HG03354 (cell line): ENCODE data around the gene OOSP3.
"Not testable (repeated sequence)": the region's sequence is repeated elsewhere in the genome, so short reads cannot be mapped to it uniquely, and the experiment has no call there.

Source experiments
- ATAC-seq: cut with Tn5 transposase; IDR thresholded peaks from one replicate; pipeline ENCODE4 v1.9.1; 2021; ENCODE audit warnings: mild to moderate bottlenecking; ENCODE audit not compliant: unreplicated experiment, poor library complexity, severe bottlenecking

Gene OOSP3

GRCh38 chr11:59878575-59878974 lies at the start of gene OOSP3:
OOSP3 (plus strand) TSS chr11:59878782; CDS start chr11:59878809, 27 bp downstream.
- no peak for ATAC-seq

- no peak for ATAC-seq
These were observed 49.2 kb upstream of the OOSP3 start for GRCh38 chr11:59829358-59829757.

GRCh38 chr11:59833602-59834001 lies 45.0 kb upstream of the OOSP3 start:
- ATAC-seq: no peak

GRCh38 chr11:59839615-59840014 lies 39.0 kb upstream of the OOSP3 start:
- ATAC-seq: no peak

GRCh38 chr11:59841514-59841913 lies 37.1 kb upstream of the OOSP3 start:
- ATAC-seq: peak; percentile 75

GRCh38 chr11:59842316-59842715 lies 36.3 kb upstream of the OOSP3 start:
- ATAC-seq: no peak

GRCh38 chr11:59845399-59845798 lies 33.2 kb upstream of the OOSP3 start, which contains the start of gene CBLIF:
CBLIF (minus strand) TSS chr11:59845499; CDS start chr11:59845453, 46 bp downstream.
- ATAC-seq: no peak

GRCh38 chr11:59846556-59846955 lies 32.0 kb upstream of the OOSP3 start:
- no peak for ATAC-seq

GRCh38 chr11:59847626-59848025 lies 31.0 kb upstream of the OOSP3 start:
- no peak for ATAC-seq

- not testable (repeated sequence) for ATAC-seq
These were observed 30.1 kb upstream of the OOSP3 start for GRCh38 chr11:59848439-59848838.

GRCh38 chr11:59849129-59849528 lies 29.5 kb upstream of the OOSP3 start:
- peak; percentile 68 for ATAC-seq

GRCh38 chr11:59849551-59849950 lies 29.0 kb upstream of the OOSP3 start:
- not testable (repeated sequence) for ATAC-seq

GRCh38 chr11:59851416-59851815 lies 27.2 kb upstream of the OOSP3 start:
- ATAC-seq: not testable (repeated sequence)

- no peak for ATAC-seq
These were observed 23.7 kb upstream of the OOSP3 start for GRCh38 chr11:59854871-59855270.

- ATAC-seq: no peak
These were observed 20.8 kb upstream of the OOSP3 start for GRCh38 chr11:59857439-59858434.

- ATAC-seq: no peak
These were observed 18.9 kb upstream of the OOSP3 start for GRCh38 chr11:59859673-59860072.

- no peak for ATAC-seq
These were observed 16.3 kb upstream of the OOSP3 start for GRCh38 chr11:59862252-59862651.

GRCh38 chr11:59865031-59865430 lies 13.6 kb upstream of the OOSP3 start:
- ATAC-seq: no peak

GRCh38 chr11:59866397-59866796 lies 12.2 kb upstream of the OOSP3 start, which contains the start of gene TCN1:
TCN1 (minus strand) TSS chr11:59866487; CDS start chr11:59866470, 17 bp downstream.
- ATAC-seq: no peak

GRCh38 chr11:59866836-59867235 lies 11.7 kb upstream of the OOSP3 start:
- no peak for ATAC-seq

GRCh38 chr11:59867946-59868345 lies 10.6 kb upstream of the OOSP3 start:
- no peak for ATAC-seq
